ENCODE results near the gene FLVCR2. TPM values are rescaled to one million over a fixed set of nuclear protein-coding genes. Genes with fewer than 3 reads are reported as not detected.

The FLVCR2 gene
- total and polyA plus RNA-seq, 2 of the 13 experiments (the other 11 are each of a cell fraction or from before 2014, with no cell fraction given), result 9.9 to 10.5 TPM

DNA sequence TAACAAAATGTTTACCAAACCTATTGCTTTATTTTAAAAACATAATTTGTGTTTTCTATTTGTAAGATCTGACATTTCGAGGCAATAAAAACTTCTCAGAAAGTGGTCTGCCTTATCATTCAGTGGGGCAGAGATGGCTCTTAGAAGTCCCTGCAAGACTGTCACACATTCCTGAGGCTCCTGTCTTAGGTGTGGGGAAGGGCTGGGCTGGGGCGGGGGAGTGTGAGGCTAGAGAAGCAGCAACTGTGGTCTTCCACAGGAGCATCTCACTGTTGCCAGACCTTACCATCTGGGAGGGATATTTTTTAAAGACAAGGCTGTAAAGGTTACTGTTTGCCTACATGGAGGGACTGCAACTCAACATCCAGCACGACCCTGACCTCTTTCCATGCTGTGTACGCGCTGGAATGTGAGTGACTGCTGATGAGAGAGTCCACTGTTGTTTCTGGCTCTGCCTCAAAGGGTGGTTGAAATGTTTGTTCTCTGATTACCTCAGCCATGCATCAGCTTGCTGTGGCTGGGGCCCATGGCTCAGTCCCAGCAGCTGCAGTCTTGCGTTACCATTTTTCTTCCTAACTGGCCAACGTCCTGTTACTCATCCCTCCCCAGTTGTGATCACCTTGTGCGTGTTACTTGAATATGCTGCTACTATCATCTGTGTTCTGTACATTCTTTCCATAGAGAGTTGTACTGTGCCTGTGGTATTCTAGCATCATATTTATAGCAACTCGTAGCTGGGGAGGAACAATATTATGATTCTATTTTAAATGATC is 69.8 kb downstream of the FLVCR2 start (continued):
- TF ChIP-seq, protein P1, sequence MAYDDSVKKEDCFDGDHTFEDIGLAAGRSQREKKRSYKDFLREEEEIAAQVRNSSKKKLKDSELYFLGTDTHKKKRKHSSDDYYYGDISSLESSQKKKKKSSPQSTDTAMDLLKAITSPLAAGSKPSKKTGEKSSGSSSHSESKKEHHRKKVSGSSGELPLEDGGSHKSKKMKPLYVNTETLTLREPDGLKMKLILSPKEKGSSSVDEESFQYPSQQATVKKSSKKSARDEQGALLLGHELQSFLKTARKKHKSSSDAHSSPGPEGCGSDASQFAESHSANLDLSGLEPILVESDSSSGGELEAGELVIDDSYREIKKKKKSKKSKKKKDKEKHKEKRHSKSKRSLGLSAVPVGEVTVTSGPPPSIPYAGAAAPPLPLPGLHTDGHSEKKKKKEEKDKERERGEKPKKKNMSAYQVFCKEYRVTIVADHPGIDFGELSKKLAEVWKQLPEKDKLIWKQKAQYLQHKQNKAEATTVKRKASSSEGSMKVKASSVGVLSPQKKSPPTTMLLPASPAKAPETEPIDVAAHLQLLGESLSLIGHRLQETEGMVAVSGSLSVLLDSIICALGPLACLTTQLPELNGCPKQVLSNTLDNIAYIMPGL (CRISPR knock-in tag; IDR thresholded peaks at IDR 0.05; ENCODE audit: borderline replicate concordance in 1 of 2, low read depth in 1 of 2), result peak in 1 of 2 experiments; percentile 75; a peak in 1 of 4 replicates
- no peak for TF ChIP-seq ZNF33A (CRISPR knock-in tag; IDR thresholded peaks at IDR 0.05; ENCODE audit: borderline replicate concordance)
- no peak for TF ChIP-seq HNRNPK (IDR thresholded peaks at IDR 0.05; ENCODE audit: low read depth, low read length, poor library complexity, severe bottlenecking)
- TF ChIP-seq, protein P2, sequence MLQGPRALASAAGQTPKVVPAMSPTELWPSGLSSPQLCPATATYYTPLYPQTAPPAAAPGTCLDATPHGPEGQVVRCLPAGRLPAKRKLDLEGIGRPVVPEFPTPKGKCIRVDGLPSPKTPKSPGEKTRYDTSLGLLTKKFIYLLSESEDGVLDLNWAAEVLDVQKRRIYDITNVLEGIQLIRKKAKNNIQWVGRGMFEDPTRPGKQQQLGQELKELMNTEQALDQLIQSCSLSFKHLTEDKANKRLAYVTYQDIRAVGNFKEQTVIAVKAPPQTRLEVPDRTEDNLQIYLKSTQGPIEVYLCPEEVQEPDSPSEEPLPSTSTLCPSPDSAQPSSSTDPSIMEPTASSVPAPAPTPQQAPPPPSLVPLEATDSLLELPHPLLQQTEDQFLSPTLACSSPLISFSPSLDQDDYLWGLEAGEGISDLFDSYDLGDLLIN (CRISPR knock-in tag; IDR thresholded peaks at IDR 0.05; ENCODE audit: borderline replicate concordance), result no peak
- no peak for TF ChIP-seq RAD51 (IDR thresholded peaks at IDR 0.05; ENCODE audit: borderline replicate concordance)
- TF ChIP-seq SALL1 (CRISPR knock-in tag; IDR thresholded peaks at IDR 0.05), result peak; percentile 100
- TF ChIP-seq, protein P3, sequence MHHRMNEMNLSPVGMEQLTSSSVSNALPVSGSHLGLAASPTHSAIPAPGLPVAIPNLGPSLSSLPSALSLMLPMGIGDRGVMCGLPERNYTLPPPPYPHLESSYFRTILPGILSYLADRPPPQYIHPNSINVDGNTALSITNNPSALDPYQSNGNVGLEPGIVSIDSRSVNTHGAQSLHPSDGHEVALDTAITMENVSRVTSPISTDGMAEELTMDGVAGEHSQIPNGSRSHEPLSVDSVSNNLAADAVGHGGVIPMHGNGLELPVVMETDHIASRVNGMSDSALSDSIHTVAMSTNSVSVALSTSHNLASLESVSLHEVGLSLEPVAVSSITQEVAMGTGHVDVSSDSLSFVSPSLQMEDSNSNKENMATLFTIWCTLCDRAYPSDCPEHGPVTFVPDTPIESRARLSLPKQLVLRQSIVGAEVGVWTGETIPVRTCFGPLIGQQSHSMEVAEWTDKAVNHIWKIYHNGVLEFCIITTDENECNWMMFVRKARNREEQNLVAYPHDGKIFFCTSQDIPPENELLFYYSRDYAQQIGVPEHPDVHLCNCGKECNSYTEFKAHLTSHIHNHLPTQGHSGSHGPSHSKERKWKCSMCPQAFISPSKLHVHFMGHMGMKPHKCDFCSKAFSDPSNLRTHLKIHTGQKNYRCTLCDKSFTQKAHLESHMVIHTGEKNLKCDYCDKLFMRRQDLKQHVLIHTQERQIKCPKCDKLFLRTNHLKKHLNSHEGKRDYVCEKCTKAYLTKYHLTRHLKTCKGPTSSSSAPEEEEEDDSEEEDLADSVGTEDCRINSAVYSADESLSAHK (CRISPR knock-in tag; IDR thresholded peaks at IDR 0.05; ENCODE audit: borderline replicate concordance), result no peak
- no peak for TF ChIP-seq KAT2B (IDR thresholded peaks at IDR 0.05; ENCODE audit: borderline replicate concordance, low read depth, low read length)
- no peak for TF ChIP-seq ZNF75D (CRISPR knock-in tag; IDR thresholded peaks at IDR 0.05; ENCODE audit: borderline replicate concordance)
- TF ChIP-seq CBX1 (IDR thresholded peaks at IDR 0.05; ENCODE audit: low read depth), result peak; percentile 67
- TF ChIP-seq, protein P4, sequence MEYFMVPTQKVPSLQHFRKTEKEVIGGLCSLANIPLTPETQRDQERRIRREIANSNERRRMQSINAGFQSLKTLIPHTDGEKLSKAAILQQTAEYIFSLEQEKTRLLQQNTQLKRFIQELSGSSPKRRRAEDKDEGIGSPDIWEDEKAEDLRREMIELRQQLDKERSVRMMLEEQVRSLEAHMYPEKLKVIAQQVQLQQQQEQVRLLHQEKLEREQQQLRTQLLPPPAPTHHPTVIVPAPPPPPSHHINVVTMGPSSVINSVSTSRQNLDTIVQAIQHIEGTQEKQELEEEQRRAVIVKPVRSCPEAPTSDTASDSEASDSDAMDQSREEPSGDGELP (IDR thresholded peaks at IDR 0.05; ENCODE audit: borderline replicate concordance, low read depth), result peak; percentile 94
- TF ChIP-seq MBD4 (IDR thresholded peaks at IDR 0.05; ENCODE audit: borderline replicate concordance, low read length), result no peak
- TF ChIP-seq ZNF263 (CRISPR knock-in tag; IDR thresholded peaks at IDR 0.05), result peak; percentile 69
- TF ChIP-seq ZFP37 (CRISPR knock-in tag; IDR thresholded peaks at IDR 0.05; ENCODE audit: borderline replicate concordance), result 0 out of 2 replicates have a peak, but pooled peaks have one; percentile 32
- TF ChIP-seq, protein P5, sequence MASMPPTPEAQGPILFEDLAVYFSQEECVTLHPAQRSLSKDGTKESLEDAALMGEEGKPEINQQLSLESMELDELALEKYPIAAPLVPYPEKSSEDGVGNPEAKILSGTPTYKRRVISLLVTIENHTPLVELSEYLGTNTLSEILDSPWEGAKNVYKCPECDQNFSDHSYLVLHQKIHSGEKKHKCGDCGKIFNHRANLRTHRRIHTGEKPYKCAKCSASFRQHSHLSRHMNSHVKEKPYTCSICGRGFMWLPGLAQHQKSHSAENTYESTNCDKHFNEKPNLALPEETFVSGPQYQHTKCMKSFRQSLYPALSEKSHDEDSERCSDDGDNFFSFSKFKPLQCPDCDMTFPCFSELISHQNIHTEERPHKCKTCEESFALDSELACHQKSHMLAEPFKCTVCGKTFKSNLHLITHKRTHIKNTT (CRISPR knock-in tag; IDR thresholded peaks at IDR 0.05), result no peak
- TF ChIP-seq SRF (IDR thresholded peaks at IDR 0.05; ENCODE audit: low read depth, low read length), result no peak
- no peak for TF ChIP-seq SOX6 (IDR thresholded peaks at IDR 0.05)
- TF ChIP-seq SOX6 (CRISPR knock-in tag; IDR thresholded peaks at IDR 0.05), result peak; percentile 97
- TF ChIP-seq RARA (CRISPR knock-in tag; IDR thresholded peaks at IDR 0.05), result peak; percentile 99
- TF ChIP-seq, protein P6, sequence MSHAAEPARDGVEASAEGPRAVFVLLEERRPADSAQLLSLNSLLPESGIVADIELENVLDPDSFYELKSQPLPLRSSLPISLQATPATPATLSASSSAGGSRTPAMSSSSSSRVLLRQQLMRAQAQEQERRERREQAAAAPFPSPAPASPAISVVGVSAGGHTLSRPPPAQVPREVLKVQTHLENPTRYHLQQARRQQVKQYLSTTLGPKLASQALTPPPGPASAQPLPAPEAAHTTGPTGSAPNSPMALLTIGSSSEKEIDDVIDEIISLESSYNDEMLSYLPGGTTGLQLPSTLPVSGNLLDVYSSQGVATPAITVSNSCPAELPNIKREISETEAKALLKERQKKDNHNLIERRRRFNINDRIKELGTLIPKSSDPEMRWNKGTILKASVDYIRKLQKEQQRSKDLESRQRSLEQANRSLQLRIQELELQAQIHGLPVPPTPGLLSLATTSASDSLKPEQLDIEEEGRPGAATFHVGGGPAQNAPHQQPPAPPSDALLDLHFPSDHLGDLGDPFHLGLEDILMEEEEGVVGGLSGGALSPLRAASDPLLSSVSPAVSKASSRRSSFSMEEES (CRISPR knock-in tag; IDR thresholded peaks at IDR 0.05), result peak; percentile 87

Measured in HepG2 (cell line).